ENCODE measurements around the gene SBK3.
"Not testable (repeated sequence)": the region's sequence is repeated elsewhere in the genome, so short reads cannot be mapped to it uniquely, and the experiment has no call there.

SBK3 gene

GRCh38 chr19:55573929-55574328 lies 28.6 kb upstream of the SBK3 start:
- DNase-seq = not testable (repeated sequence)

GRCh38 chr19:55569477-55569876 lies 24.1 kb upstream of the SBK3 start:
- not testable (repeated sequence) for DNase-seq

- DNase-seq = no peak
Observed at GRCh38 chr19:55567708-55568328, 22.5 kb upstream of the SBK3 start.

- DNase-seq = no peak
Observed at GRCh38 chr19:55566823-55567222, 21.5 kb upstream of the SBK3 start.

- DNase-seq = peak; percentile 64
Observed at GRCh38 chr19:55563261-55563690, 17.9 kb upstream of the SBK3 start.

- DNase-seq = no peak
Observed at GRCh38 chr19:55559684-55560083, 14.3 kb upstream of the SBK3 start.

GRCh38 chr19:55554741-55555152 lies 9.4 kb upstream of the SBK3 start:
- no peak for DNase-seq

GRCh38 chr19:55554302-55554701 lies 9.0 kb upstream of the SBK3 start:
- DNase-seq = no peak

- no peak for DNase-seq
Observed at GRCh38 chr19:55553217-55554182, 8.2 kb upstream of the SBK3 start.

- DNase-seq = peak; percentile 73
Observed at GRCh38 chr19:55552620-55553019, 7.3 kb upstream of the SBK3 start.

- no peak for DNase-seq
Observed at GRCh38 chr19:55552206-55552605, 6.9 kb upstream of the SBK3 start.

GRCh38 chr19:55550321-55550650 lies 4.9 kb upstream of the SBK3 start:
- DNase-seq = peak; percentile 81

GRCh38 chr19:55549500-55550320 lies 4.4 kb upstream of the SBK3 start:
- DNase-seq = peak; percentile 73

- no peak for DNase-seq
Observed at GRCh38 chr19:55546822-55547614, 1.7 kb upstream of the SBK3 start.

GRCh38 chr19:55546011-55546410 lies 668 bp upstream of the SBK3 start:
- no peak for DNase-seq

- no peak for DNase-seq
Observed at GRCh38 chr19:55544776-55545439, 435 bp downstream of the SBK3 start.

- no peak for DNase-seq
Observed at GRCh38 chr19:55544014-55544413, 1.3 kb downstream of the SBK3 start.

- DNase-seq = no peak
Observed at GRCh38 chr19:55543567-55543966, 1.8 kb downstream of the SBK3 start.

GRCh38 chr19:55542292-55542855 lies 3.0 kb downstream of the SBK3 start:
- no peak for DNase-seq

- no peak for DNase-seq
Observed at GRCh38 chr19:55541091-55541490, 4.3 kb downstream of the SBK3 start.

GRCh38 chr19:55540619-55541018 lies 4.7 kb downstream of the SBK3 start:
- no peak for DNase-seq
